ENCODE data around the gene AKAP9.

DNA sequence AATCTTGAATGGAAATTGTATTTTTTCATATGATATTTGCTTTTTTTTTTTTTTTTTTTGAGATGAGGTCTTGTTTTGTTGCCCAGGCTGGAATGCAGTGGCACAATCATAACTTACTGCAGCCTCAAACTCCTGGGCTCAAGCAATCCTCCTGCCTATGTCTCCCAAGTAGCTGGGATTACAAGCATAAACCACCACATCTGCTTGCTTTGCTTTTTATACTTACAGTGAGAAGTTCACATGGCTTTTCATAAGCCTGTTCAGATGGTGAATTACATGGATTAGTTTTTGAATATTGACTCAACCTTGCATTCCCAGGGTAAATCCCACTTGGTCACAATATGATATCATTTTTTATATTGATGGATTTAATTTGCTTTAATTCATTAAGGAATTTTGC lies 216.3 kb downstream of the AKAP9 start:
- TF ChIP-seq, protein P1, sequence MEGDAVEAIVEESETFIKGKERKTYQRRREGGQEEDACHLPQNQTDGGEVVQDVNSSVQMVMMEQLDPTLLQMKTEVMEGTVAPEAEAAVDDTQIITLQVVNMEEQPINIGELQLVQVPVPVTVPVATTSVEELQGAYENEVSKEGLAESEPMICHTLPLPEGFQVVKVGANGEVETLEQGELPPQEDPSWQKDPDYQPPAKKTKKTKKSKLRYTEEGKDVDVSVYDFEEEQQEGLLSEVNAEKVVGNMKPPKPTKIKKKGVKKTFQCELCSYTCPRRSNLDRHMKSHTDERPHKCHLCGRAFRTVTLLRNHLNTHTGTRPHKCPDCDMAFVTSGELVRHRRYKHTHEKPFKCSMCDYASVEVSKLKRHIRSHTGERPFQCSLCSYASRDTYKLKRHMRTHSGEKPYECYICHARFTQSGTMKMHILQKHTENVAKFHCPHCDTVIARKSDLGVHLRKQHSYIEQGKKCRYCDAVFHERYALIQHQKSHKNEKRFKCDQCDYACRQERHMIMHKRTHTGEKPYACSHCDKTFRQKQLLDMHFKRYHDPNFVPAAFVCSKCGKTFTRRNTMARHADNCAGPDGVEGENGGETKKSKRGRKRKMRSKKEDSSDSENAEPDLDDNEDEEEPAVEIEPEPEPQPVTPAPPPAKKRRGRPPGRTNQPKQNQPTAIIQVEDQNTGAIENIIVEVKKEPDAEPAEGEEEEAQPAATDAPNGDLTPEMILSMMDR (conservative IDR thresholded peaks at IDR 0.05; ENCODE audit: low read depth, low read length): no peak
- TF ChIP-seq EZH2 (IDR thresholded peaks at IDR 0.05; ENCODE audit: borderline replicate concordance, low read depth, low read length, poor library complexity, severe bottlenecking): no peak

All from A673 (cell line).